Panc1 (cell line): ENCODE results near the gene WFDC8. TPM values are rescaled to one million over a fixed set of nuclear protein-coding genes. Genes with fewer than 3 reads are reported as not detected.

ENCODE experiments used
- ATAC-seq: fragments of 200-7000 bp; cut with Tn5 transposase; 2 replicates; pipeline ENCODE4 v1.9.1; 2020; ENCODE audit warnings: mild to moderate bottlenecking, moderate library complexity
- BruUV-seq: library from RNA; stranded (reverse); fragments of 400-500 nt; replicated peaks from 2 replicates; lab custom pipeline; 2021; lab: Mats Ljungman, UMichigan
- CTCF ChIA-PET: fragments of 300-600 bp; sonication (Branson Sonifier 250); formaldehyde crosslinking; loops from one replicate; lab custom pipeline; 2022; ENCODE audit warnings: antibody characterized with exemption; lab: Charles Lee
- POLR2A ChIA-PET: fragments of 300-600 bp; sonication (Branson Sonifier 250); formaldehyde crosslinking; loops from one replicate; lab custom pipeline; 2022; ENCODE audit warnings: antibody characterized with exemption; lab: Charles Lee
- DNase-seq: peaks from one replicate; pipeline ENCODE4 v3.0.0-alpha.2; 2010; ENCODE audit warnings: low read depth, low spot score
- H3K27ac ChIP-seq: 2 replicates; pipeline ENCODE4 v1.5.1; 2011; ENCODE audit warnings: mild to moderate bottlenecking, low read length, inconsistent platforms
- H3K27me3 ChIP-seq: fragments of 200-500 bp; sonication (Bioruptor generic); 2 replicates; pipeline ENCODE4 v1.6.0; 2014; ENCODE audit warnings: low read length, inconsistent platforms; ENCODE audit not compliant: control insufficient read depth, insufficient read depth
- H3K36me3 ChIP-seq: fragments of 200-500 bp; sonication (Bioruptor generic); 2 replicates; pipeline ENCODE4 v1.5.1; 2014; ENCODE audit warnings: inconsistent platforms, mild to moderate bottlenecking, low read length, moderate library complexity; ENCODE audit not compliant: control insufficient read depth, insufficient read depth
- H3K4me1 ChIP-seq: 2 replicates; pipeline ENCODE4 v1.5.1; 2011; ENCODE audit warnings: inconsistent platforms, mild to moderate bottlenecking, low read length, moderate library complexity; ENCODE audit not compliant: control insufficient read depth, insufficient read depth
- H3K4me3 ChIP-seq, 2 experiments: 2 replicates each; pipeline ENCODE4 v1.5.1; 2011 to 2012; ENCODE audit warnings: low read depth in 2 of 2, low read length in 2 of 2, mild to moderate bottlenecking in 2 of 2, inconsistent platforms in 1 of 2, moderate library complexity in 1 of 2
- H3K9me3 ChIP-seq: fragments of 200-500 bp; sonication (Bioruptor generic); 2 replicates; pipeline ENCODE4 v1.5.1; 2014; ENCODE audit warnings: low read depth, mild to moderate bottlenecking, inconsistent platforms, low read length, moderate library complexity; ENCODE audit not compliant: control insufficient read depth, insufficient read depth
- POLR2AphosphoS5 ChIP-seq: IDR thresholded peaks from 2 replicates; pipeline ENCODE4 v1.6.1; 2012; ENCODE audit warnings: mild to moderate bottlenecking, low read depth, low read length, moderate library complexity
- SIN3A ChIP-seq: IDR thresholded peaks from 2 replicates; pipeline ENCODE4 v1.6.1; 2012; ENCODE audit warnings: low read depth, mild to moderate bottlenecking, low read length, moderate library complexity, borderline replicate concordance; ENCODE audit not compliant: insufficient read depth
- TCF7L2 ChIP-seq: IDR thresholded peaks from 2 replicates; pipeline ENCODE4 v1.6.1; 2011; ENCODE audit warnings: mild to moderate bottlenecking, low read depth, low read length, inconsistent platforms
- in situ Hi-C: cut with HindIII; loops from 2 replicates; pipeline ENCODE4 v1.10.0; 2016; ENCODE audit warnings: low sequenced_read_pairs, low pct_unique_long_range_greater_than_20kb
- intact Hi-C: fragments of 100-400 bp; cut with micrococcal nuclease; formaldehyde crosslinking; loops from one replicate; pipeline ENCODE4 v1.10.0; 2022; ENCODE audit not compliant: unreplicated experiment
- total RNA-seq: library from RNA; stranded (reverse); gene quantifications from one replicate; pipeline ENCODE4 v1.2.1, GENCODE V29; 2021; ENCODE audit not compliant: unreplicated experiment
- TF ChIP-seq, protein P1 (sequence below): fragments of 450-650 bp; IDR thresholded peaks from 2 replicates; pipeline ENCODE4 v1.5.1; 2017; ENCODE audit warnings: mild to moderate bottlenecking
- TF ChIP-seq, protein P2 (sequence below), 2 experiments: IDR thresholded peaks; 2 replicates each; pipeline ENCODE4 v1.6.1; 2011 to 2012; ENCODE audit warnings: low read depth in 2 of 2, control low read depth in 1 of 2, low read length in 1 of 2, mild to moderate bottlenecking in 1 of 2, moderate library complexity in 1 of 2; ENCODE audit not compliant: insufficient read depth in 1 of 2

The WFDC8 gene
- total RNA-seq, 1 experiment from 2014 or later = not detected

DNA sequence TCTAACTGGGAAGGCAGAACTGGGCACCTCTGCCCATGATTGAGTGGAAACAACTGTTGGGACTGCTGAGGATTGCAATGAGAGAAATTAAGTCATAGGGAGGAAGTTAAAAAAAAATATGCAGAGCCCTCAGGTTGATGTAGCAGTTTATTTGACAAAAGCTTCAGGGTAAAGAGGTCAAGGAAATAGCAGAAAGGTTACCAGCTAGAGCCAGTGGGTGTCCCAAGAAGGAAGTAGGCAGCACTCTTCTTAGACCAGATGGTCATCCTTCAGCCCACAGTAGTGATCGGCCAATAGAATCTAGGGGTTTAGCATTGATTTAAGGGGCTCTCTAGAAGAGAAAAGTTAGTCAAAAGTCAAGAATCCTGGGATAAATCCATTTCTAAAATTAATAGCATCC is 28.7 kb upstream of the WFDC8 start:
- Histone ChIP-seq H3K4me3 (no peak overlapping the region), H3K27ac (no peak overlapping the region), H3K9me3 (peaks cover 6% of the 10 kb centered on the region; the same call in 1 of the 2 replicates), H3K4me1 (no peaks in the 10 kb centered on the region), H3K36me3 (no peaks in the 10 kb centered on the region), H3K27me3 (peaks cover 5% of the 10 kb centered on the region)
- ChIA-PET POLR2A (no interaction called here), CTCF (no interaction called here)
- ATAC-seq (no peak), DNase-seq (no peak)
- no peak for TF ChIP-seq POLR2AphosphoS5
- TF ChIP-seq TCF7L2 = no peak
- no peak for TF ChIP-seq SIN3A
- TF ChIP-seq, protein P1, sequence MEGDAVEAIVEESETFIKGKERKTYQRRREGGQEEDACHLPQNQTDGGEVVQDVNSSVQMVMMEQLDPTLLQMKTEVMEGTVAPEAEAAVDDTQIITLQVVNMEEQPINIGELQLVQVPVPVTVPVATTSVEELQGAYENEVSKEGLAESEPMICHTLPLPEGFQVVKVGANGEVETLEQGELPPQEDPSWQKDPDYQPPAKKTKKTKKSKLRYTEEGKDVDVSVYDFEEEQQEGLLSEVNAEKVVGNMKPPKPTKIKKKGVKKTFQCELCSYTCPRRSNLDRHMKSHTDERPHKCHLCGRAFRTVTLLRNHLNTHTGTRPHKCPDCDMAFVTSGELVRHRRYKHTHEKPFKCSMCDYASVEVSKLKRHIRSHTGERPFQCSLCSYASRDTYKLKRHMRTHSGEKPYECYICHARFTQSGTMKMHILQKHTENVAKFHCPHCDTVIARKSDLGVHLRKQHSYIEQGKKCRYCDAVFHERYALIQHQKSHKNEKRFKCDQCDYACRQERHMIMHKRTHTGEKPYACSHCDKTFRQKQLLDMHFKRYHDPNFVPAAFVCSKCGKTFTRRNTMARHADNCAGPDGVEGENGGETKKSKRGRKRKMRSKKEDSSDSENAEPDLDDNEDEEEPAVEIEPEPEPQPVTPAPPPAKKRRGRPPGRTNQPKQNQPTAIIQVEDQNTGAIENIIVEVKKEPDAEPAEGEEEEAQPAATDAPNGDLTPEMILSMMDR = no peak
- TF ChIP-seq, protein P2, sequence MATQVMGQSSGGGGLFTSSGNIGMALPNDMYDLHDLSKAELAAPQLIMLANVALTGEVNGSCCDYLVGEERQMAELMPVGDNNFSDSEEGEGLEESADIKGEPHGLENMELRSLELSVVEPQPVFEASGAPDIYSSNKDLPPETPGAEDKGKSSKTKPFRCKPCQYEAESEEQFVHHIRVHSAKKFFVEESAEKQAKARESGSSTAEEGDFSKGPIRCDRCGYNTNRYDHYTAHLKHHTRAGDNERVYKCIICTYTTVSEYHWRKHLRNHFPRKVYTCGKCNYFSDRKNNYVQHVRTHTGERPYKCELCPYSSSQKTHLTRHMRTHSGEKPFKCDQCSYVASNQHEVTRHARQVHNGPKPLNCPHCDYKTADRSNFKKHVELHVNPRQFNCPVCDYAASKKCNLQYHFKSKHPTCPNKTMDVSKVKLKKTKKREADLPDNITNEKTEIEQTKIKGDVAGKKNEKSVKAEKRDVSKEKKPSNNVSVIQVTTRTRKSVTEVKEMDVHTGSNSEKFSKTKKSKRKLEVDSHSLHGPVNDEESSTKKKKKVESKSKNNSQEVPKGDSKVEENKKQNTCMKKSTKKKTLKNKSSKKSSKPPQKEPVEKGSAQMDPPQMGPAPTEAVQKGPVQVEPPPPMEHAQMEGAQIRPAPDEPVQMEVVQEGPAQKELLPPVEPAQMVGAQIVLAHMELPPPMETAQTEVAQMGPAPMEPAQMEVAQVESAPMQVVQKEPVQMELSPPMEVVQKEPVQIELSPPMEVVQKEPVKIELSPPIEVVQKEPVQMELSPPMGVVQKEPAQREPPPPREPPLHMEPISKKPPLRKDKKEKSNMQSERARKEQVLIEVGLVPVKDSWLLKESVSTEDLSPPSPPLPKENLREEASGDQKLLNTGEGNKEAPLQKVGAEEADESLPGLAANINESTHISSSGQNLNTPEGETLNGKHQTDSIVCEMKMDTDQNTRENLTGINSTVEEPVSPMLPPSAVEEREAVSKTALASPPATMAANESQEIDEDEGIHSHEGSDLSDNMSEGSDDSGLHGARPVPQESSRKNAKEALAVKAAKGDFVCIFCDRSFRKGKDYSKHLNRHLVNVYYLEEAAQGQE (IDR thresholded peaks at IDR 0.05; ENCODE audit: insufficient read depth in 1 of 2, low read depth in 2 of 2, low read length in 1 of 2) = no peak
- intact Hi-C loops = no loop called here
- in situ Hi-C loops = no loop called here
- BruUV-seq = no TSS peak

DNA sequence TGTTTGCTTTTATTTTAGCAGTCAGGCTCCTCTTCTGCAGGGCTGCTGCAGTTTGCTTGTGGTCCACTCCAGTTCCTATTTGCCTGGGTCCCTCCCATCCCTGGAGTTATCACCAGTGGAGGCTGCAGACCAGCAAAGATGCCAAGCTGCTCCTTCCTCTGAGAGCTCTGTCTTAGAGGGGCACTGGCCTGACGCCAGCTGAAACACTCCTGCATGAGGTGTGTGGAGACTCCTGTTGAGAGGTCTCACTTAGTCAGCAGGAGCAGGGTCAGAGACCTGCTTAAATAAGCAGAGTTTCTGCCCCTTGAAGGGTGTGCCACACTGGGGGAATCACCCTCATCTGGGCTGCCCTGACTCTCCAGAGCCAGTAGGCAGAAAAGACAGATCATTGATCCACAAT is 16.2 kb upstream of the WFDC8 start:
- TF ChIP-seq POLR2AphosphoS5 (no peak), TCF7L2 (no peak), SIN3A (no peak)
- TF ChIP-seq, protein P1 = no peak
- TF ChIP-seq, protein P2 (IDR thresholded peaks at IDR 0.05; ENCODE audit: insufficient read depth in 1 of 2, low read depth in 2 of 2, low read length in 1 of 2) = no peak
- H3K4me1 ChIP-seq = no peaks in the 10 kb centered on the region
- CTCF ChIA-PET = no interaction called here
- no peaks in the 10 kb centered on the region for H3K9me3 ChIP-seq
- BruUV-seq = no TSS peak
- POLR2A ChIA-PET = no interaction called here
- ATAC-seq (no peak), DNase-seq (no peak)
- H3K4me3 ChIP-seq = no peak overlapping the region
- in situ Hi-C loops (no loop called here), intact Hi-C loops (no loop called here)
- no peaks in the 10 kb centered on the region for H3K36me3 ChIP-seq
- H3K27me3 ChIP-seq = no peaks in the 10 kb centered on the region
- H3K27ac ChIP-seq = no peak overlapping the region
